Endothelial cell of umbilical vein (primary cell): Measurements from ENCODE around the gene SMTNL2.

Source experiments
- EZH2 ChIP-seq: IDR thresholded peaks from 2 replicates; pipeline ENCODE4 v1.6.1; 2012; ENCODE audit warnings: borderline replicate concordance, low read depth, mild to moderate bottlenecking, moderate library complexity, low read length, inconsistent platforms; ENCODE audit not compliant: severe bottlenecking
- GATA2 ChIP-seq: IDR thresholded peaks from 2 replicates; pipeline ENCODE4 v1.7.0; 2011; ENCODE audit warnings: low read depth, mild to moderate bottlenecking, moderate library complexity, mixed read lengths, low read length; ENCODE audit not compliant: insufficient read length, insufficient read depth
- MYC ChIP-seq: IDR thresholded peaks from one replicate; pipeline ENCODE4 v1.6.1; 2011; ENCODE audit warnings: mild to moderate bottlenecking, low read depth, low read length
- POLR2A ChIP-seq: IDR thresholded peaks from 2 replicates; pipeline ENCODE4 v1.6.1; 2012; ENCODE audit warnings: low read depth, mild to moderate bottlenecking, control low read depth, low read length
- POLR2AphosphoS5 ChIP-seq: IDR thresholded peaks from 2 replicates; pipeline ENCODE4 v1.6.1; 2012; ENCODE audit warnings: low read depth, mild to moderate bottlenecking, control low read depth, low read length, moderate library complexity; ENCODE audit not compliant: insufficient read depth
- TF ChIP-seq, protein P1 (sequence below), 2 donors: IDR thresholded peaks; 1 replicate in 1 of 2; 2 replicates in 1 of 2; pipeline ENCODE4 v1.5.1; 2011; ENCODE audit warnings: low read length in 2 of 2, mild to moderate bottlenecking in 2 of 2, moderate library complexity in 2 of 2, control low read depth in 1 of 2, inconsistent platforms in 1 of 2, low read depth in 1 of 2; ENCODE audit not compliant: insufficient read depth in 1 of 2; ENCODE audit errors: extremely low read depth in 1 of 2
- TF ChIP-seq, protein P2 (sequence below): IDR thresholded peaks from 2 replicates; pipeline ENCODE4 v1.6.1; 2011; ENCODE audit not compliant: insufficient read depth, insufficient read length

- TF ChIP-seq, protein P1, sequence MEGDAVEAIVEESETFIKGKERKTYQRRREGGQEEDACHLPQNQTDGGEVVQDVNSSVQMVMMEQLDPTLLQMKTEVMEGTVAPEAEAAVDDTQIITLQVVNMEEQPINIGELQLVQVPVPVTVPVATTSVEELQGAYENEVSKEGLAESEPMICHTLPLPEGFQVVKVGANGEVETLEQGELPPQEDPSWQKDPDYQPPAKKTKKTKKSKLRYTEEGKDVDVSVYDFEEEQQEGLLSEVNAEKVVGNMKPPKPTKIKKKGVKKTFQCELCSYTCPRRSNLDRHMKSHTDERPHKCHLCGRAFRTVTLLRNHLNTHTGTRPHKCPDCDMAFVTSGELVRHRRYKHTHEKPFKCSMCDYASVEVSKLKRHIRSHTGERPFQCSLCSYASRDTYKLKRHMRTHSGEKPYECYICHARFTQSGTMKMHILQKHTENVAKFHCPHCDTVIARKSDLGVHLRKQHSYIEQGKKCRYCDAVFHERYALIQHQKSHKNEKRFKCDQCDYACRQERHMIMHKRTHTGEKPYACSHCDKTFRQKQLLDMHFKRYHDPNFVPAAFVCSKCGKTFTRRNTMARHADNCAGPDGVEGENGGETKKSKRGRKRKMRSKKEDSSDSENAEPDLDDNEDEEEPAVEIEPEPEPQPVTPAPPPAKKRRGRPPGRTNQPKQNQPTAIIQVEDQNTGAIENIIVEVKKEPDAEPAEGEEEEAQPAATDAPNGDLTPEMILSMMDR (IDR thresholded peaks at IDR 0.05; ENCODE audit: extremely low read depth in 1 of 2, insufficient read depth in 1 of 2, low read depth in 1 of 2, low read length in 2 of 2): no peak
- no peak for TF ChIP-seq POLR2A
- no peak for TF ChIP-seq POLR2AphosphoS5
- TF ChIP-seq, protein P2, sequence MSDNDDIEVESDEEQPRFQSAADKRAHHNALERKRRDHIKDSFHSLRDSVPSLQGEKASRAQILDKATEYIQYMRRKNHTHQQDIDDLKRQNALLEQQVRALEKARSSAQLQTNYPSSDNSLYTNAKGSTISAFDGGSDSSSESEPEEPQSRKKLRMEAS: no peak
- no peak for TF ChIP-seq GATA2
- TF ChIP-seq EZH2: no peak
- no peak for TF ChIP-seq MYC
These were observed 34.4 kb upstream of the SMTNL2 start for GRCh38 chr17:4549781-4550533.
